Measurements from ENCODE around the gene MARCHF4. TPM values are rescaled to one million over a fixed set of nuclear protein-coding genes. Genes with fewer than 3 reads are reported as not detected.

The MARCHF4 gene
- under 1 TPM in 1 of 3 donors, not detected in 2; 0.19 TPM for polyA plus RNA-seq

GRCh38 chr2:216371721-216372702, at the start of gene MARCHF4:
TSS of gene MARCHF4 (minus strand) at chr2:216372483. CDS start at chr2:216370260, 2,223 bp downstream.
- H3K4me1 Mint-ChIP-seq, result peaks cover 14 to 16% of the 10 kb centered on the region in 2 donors
- peaks cover 0 to 9% (median 1%) of the 10 kb centered on the region in 6 donors for H3K9me3 Mint-ChIP-seq
- H3K27ac Mint-ChIP-seq, result no peak within 1 kb of the TSS
- DNase-seq, result peak; percentile 66 to 73 (median 71)
- H3K36me3 Mint-ChIP-seq, result peaks cover 0 to 4% (median 0%) of the 10 kb centered on the region in 3 donors
- peaks cover 22 to 61% (median 32%) of the 10 kb centered on the region in 3 donors for H3K27me3 Mint-ChIP-seq (ENCODE audit: low read depth in 3 of 3)
- peak within 1 kb of the TSS; percentile 5 to 59 (median 55) for H3K4me3 Mint-ChIP-seq

GRCh38 chr2:216420367-216421101, 48.3 kb upstream of the MARCHF4 start:
- Mint-ChIP-seq H3K4me1 (peaks cover 47 to 69% of the 10 kb centered on the region in 2 donors), H3K4me3 (no peak overlapping the region), H3K27ac (no peak overlapping the region), H3K27me3 (ENCODE audit: low read depth in 3 of 3) (no peaks in the 10 kb centered on the region), H3K9me3 (no peaks in the 10 kb centered on the region), H3K36me3 (peaks cover 26 to 48% (median 26%) of the 10 kb centered on the region in 3 donors)
- no peak for DNase-seq

- peaks cover 41 to 59% of the 10 kb centered on the region in 2 donors for H3K4me1 Mint-ChIP-seq
- H3K9me3 Mint-ChIP-seq, result no peaks in the 10 kb centered on the region
- H3K36me3 Mint-ChIP-seq, result peaks cover 21 to 42% (median 22%) of the 10 kb centered on the region in 3 donors
- H3K27me3 Mint-ChIP-seq (ENCODE audit: low read depth in 3 of 3), result no peaks in the 10 kb centered on the region
- no peak for DNase-seq
- H3K4me3 Mint-ChIP-seq, result no peak overlapping the region
- H3K27ac Mint-ChIP-seq, result peak overlapping the region in 3 of 6 donors; percentile 8 to 71 (median 24)
Measured at GRCh38 chr2:216418981-216419380, 46.7 kb upstream of the MARCHF4 start.

GRCh38 chr2:216416571-216417307, 44.5 kb upstream of the MARCHF4 start:
- H3K9me3 Mint-ChIP-seq, result no peaks in the 10 kb centered on the region
- no peak overlapping the region for H3K27ac Mint-ChIP-seq
- no peak overlapping the region for H3K4me3 Mint-ChIP-seq
- H3K27me3 Mint-ChIP-seq (ENCODE audit: low read depth in 3 of 3), result peaks cover 2 to 5% (median 3%) of the 10 kb centered on the region in 3 donors
- no peak for DNase-seq
- H3K36me3 Mint-ChIP-seq, result peaks cover 12 to 27% (median 15%) of the 10 kb centered on the region in 3 donors
- H3K4me1 Mint-ChIP-seq, result peaks cover 40 to 60% of the 10 kb centered on the region in 2 donors

- DNase-seq, result no peak
- Mint-ChIP-seq H3K9me3 (no peaks in the 10 kb centered on the region), H3K27me3 (ENCODE audit: low read depth in 3 of 3) (peaks cover 2 to 5% (median 3%) of the 10 kb centered on the region in 3 donors), H3K36me3 (peaks cover 7 to 17% (median 10%) of the 10 kb centered on the region in 3 donors), H3K4me3 (no peak overlapping the region), H3K4me1 (peaks cover 40 to 59% of the 10 kb centered on the region in 2 donors), H3K27ac (no peak overlapping the region)
Measured at GRCh38 chr2:216415541-216415940, 43.3 kb upstream of the MARCHF4 start.

- Mint-ChIP-seq H3K36me3 (peaks cover under 1 to 10% (median 4%) of the 10 kb centered on the region in 3 donors), H3K27me3 (ENCODE audit: low read depth in 3 of 3) (peaks cover 2 to 5% (median 3%) of the 10 kb centered on the region in 3 donors), H3K27ac (no peak overlapping the region), H3K9me3 (no peaks in the 10 kb centered on the region), H3K4me3 (no peak overlapping the region), H3K4me1 (peaks cover 40 to 54% of the 10 kb centered on the region in 2 donors)
- DNase-seq, result no peak
Measured at GRCh38 chr2:216414772-216415319, 42.6 kb upstream of the MARCHF4 start.

- H3K27me3 Mint-ChIP-seq (ENCODE audit: low read depth in 3 of 3), result peaks cover 2 to 5% (median 3%) of the 10 kb centered on the region in 3 donors
- no peaks in the 10 kb centered on the region for H3K9me3 Mint-ChIP-seq
- peaks cover 0 to 10% (median 0%) of the 10 kb centered on the region in 3 donors for H3K36me3 Mint-ChIP-seq
- peak overlapping the region; percentile 41 to 98 (median 97) for H3K4me3 Mint-ChIP-seq
- DNase-seq, result no peak
- peak overlapping the region in 3 of 6 donors; percentile 11 to 66 (median 41) for H3K27ac Mint-ChIP-seq
- peaks cover 36 to 47% of the 10 kb centered on the region in 2 donors for H3K4me1 Mint-ChIP-seq
Measured at GRCh38 chr2:216413882-216414281, 41.6 kb upstream of the MARCHF4 start.

GRCh38 chr2:216412022-216412999, 40.0 kb upstream of the MARCHF4 start, which contains the start of gene SMARCAL1:
TSS of gene SMARCAL1 (plus strand) at chr2:216412484. CDS start at chr2:216414705, 2,221 bp downstream.
- Mint-ChIP-seq H3K27ac (peak within 1 kb of the TSS; percentile 79 to 97 (median 97)), H3K4me1 (peaks cover 24 to 31% of the 10 kb centered on the region in 2 donors), H3K9me3 (no peaks in the 10 kb centered on the region), H3K36me3 (peaks cover 0 to 6% (median 0%) of the 10 kb centered on the region in 3 donors), H3K4me3 (peak within 1 kb of the TSS; percentile 97 to 98 (median 98)), H3K27me3 (ENCODE audit: low read depth in 3 of 3) (peaks cover 3 to 8% (median 5%) of the 10 kb centered on the region in 3 donors)
- DNase-seq, result peak; percentile 94 to 96 (median 95)

- DNase-seq, result no peak
- peaks cover 0 to 3% (median 0%) of the 10 kb centered on the region in 3 donors for H3K36me3 Mint-ChIP-seq
- peaks cover 19 to 24% of the 10 kb centered on the region in 2 donors for H3K4me1 Mint-ChIP-seq
- no peaks in the 10 kb centered on the region for H3K9me3 Mint-ChIP-seq
- no peak overlapping the region for H3K4me3 Mint-ChIP-seq
- H3K27ac Mint-ChIP-seq, result no peak overlapping the region
- H3K27me3 Mint-ChIP-seq (ENCODE audit: low read depth in 3 of 3), result peaks cover 6 to 9% (median 7%) of the 10 kb centered on the region in 3 donors
Measured at GRCh38 chr2:216410550-216410949, 38.3 kb upstream of the MARCHF4 start.

GRCh38 chr2:216408426-216409290, 36.4 kb upstream of the MARCHF4 start:
- DNase-seq, result no peak
- H3K9me3 Mint-ChIP-seq, result no peaks in the 10 kb centered on the region
- H3K4me1 Mint-ChIP-seq, result peaks cover 18 to 22% of the 10 kb centered on the region in 2 donors
- H3K4me3 Mint-ChIP-seq, result no peak overlapping the region
- peaks cover 6 to 9% (median 7%) of the 10 kb centered on the region in 3 donors for H3K27me3 Mint-ChIP-seq (ENCODE audit: low read depth in 3 of 3)
- H3K36me3 Mint-ChIP-seq, result no peaks in the 10 kb centered on the region
- no peak overlapping the region for H3K27ac Mint-ChIP-seq

GRCh38 chr2:216406826-216407225, 34.5 kb upstream of the MARCHF4 start:
- Mint-ChIP-seq H3K36me3 (no peaks in the 10 kb centered on the region), H3K27ac (no peak overlapping the region), H3K4me3 (no peak overlapping the region), H3K4me1 (peaks cover 2 to 3% of the 10 kb centered on the region in 2 donors), H3K9me3 (no peaks in the 10 kb centered on the region), H3K27me3 (ENCODE audit: low read depth in 3 of 3) (peaks cover 3 to 6% (median 5%) of the 10 kb centered on the region in 3 donors)
- DNase-seq, result no peak
